Brain microvascular endothelial cell (primary cell): ENCODE measurements around the gene TCFL5.

Experiments used
- DNase-seq: peaks from one replicate; pipeline ENCODE4 v3.0.0-alpha.2; 2020
- H3K27ac ChIP-seq: fragments of 250-450 bp; sonication (Bioruptor Pico); 2 replicates; pipeline ENCODE4 v1.5.1; 2020; ENCODE audit warnings: mild to moderate bottlenecking, moderate library complexity
- H3K27me3 ChIP-seq: fragments of 250-450 bp; sonication (Bioruptor Pico); replicated peaks from 2 replicates; pipeline ENCODE4 v1.5.1; 2020; ENCODE audit warnings: mild to moderate bottlenecking
- H3K36me3 ChIP-seq: fragments of 250-450 bp; sonication (Bioruptor Pico); replicated peaks from 2 replicates; pipeline ENCODE4 v1.5.1; 2020; ENCODE audit warnings: mild to moderate bottlenecking
- H3K4me3 ChIP-seq: 2 replicates; pipeline ENCODE4 v1.5.1; 2011; ENCODE audit warnings: low read depth, mild to moderate bottlenecking, control low read depth, low read length, moderate library complexity
- CTCF ChIP-seq: IDR thresholded peaks from 2 replicates; pipeline ENCODE4 v1.5.1; 2011; ENCODE audit warnings: low read depth, mild to moderate bottlenecking, moderate library complexity, low read length, control low read depth, inconsistent platforms; ENCODE audit errors: missing control alignments
- in situ Hi-C: cut with HindIII; loops from 2 replicates; pipeline ENCODE4 v1.10.0; 2017; ENCODE audit warnings: low sequenced_read_pairs, low pct_ligation_motif_present

The TCFL5 gene

GRCh38 chr20:62836967-62837490, 24.6 kb downstream of the TCFL5 start:
- DNase-seq: no peak
- Histone ChIP-seq H3K4me3 (no peak overlapping the region), H3K27me3 (no peaks in the 10 kb centered on the region), H3K27ac (no peak overlapping the region), H3K36me3 (no peaks in the 10 kb centered on the region)
- TF ChIP-seq CTCF: no peak
- in situ Hi-C loops: no loop called here

GRCh38 chr20:62835931-62836861, 25.4 kb downstream of the TCFL5 start:
- Histone ChIP-seq H3K27ac (no peak overlapping the region), H3K36me3 (no peaks in the 10 kb centered on the region), H3K4me3 (no peak overlapping the region), H3K27me3 (no peaks in the 10 kb centered on the region)
- DNase-seq: peak; percentile 46
- no peak for TF ChIP-seq CTCF
- in situ Hi-C loops: no loop called here

- no peak for TF ChIP-seq CTCF
- in situ Hi-C loops: no loop called here
- no peaks in the 10 kb centered on the region for H3K27me3 ChIP-seq
- H3K27ac ChIP-seq: no peak overlapping the region
- no peaks in the 10 kb centered on the region for H3K36me3 ChIP-seq
- no peak overlapping the region for H3K4me3 ChIP-seq
- no peak for DNase-seq
Observed at GRCh38 chr20:62834967-62835730, 26.5 kb downstream of the TCFL5 start.

GRCh38 chr20:62832951-62833391, 28.7 kb downstream of the TCFL5 start:
- H3K27me3 ChIP-seq: no peaks in the 10 kb centered on the region
- no peak overlapping the region for H3K27ac ChIP-seq
- H3K4me3 ChIP-seq: no peak overlapping the region
- in situ Hi-C loops: no loop called here
- no peaks in the 10 kb centered on the region for H3K36me3 ChIP-seq
- no peak for TF ChIP-seq CTCF
- DNase-seq: no peak

GRCh38 chr20:62832212-62832922, 29.3 kb downstream of the TCFL5 start:
- in situ Hi-C loops: no loop called here
- Histone ChIP-seq H3K27me3 (no peaks in the 10 kb centered on the region), H3K4me3 (no peak overlapping the region), H3K27ac (no peak overlapping the region), H3K36me3 (no peaks in the 10 kb centered on the region)
- no peak for TF ChIP-seq CTCF
- no peak for DNase-seq
